Transverse colon (tissue), 4 donors: ENCODE results near the gene DSCAM. TPM values are rescaled to one million over a fixed set of nuclear protein-coding genes. Genes with fewer than 3 reads are reported as not detected.

Source experiments
- DNase-seq: peaks from one replicate; pipeline ENCODE4 v3.0.0-alpha.2; 2019
- H3K27ac ChIP-seq, 4 donors: fragments of 200-600 bp; sonication (generic); 2 replicates each; pipeline ENCODE4 v1.5.1; 2016 to 2018; ENCODE audit warnings: inconsistent platforms in 4 of 4
- H3K27me3 ChIP-seq: fragments of 200-600 bp; sonication (generic); 2 replicates; pipeline ENCODE4 v1.5.1; 2017; ENCODE audit warnings: inconsistent platforms
- H3K36me3 ChIP-seq, 4 donors: fragments of 200-600 bp; sonication (generic); 2 replicates each; pipeline ENCODE4 v1.5.1; 2017 to 2019; ENCODE audit warnings: inconsistent platforms in 4 of 4
- H3K4me1 ChIP-seq, 4 donors: fragments of 200-600 bp; sonication (generic); 2 replicates each; pipeline ENCODE4 v1.5.1; 2017 to 2020; ENCODE audit warnings: inconsistent platforms in 4 of 4
- H3K4me3 ChIP-seq, 4 donors: fragments of 200-600 bp; sonication (generic); 1 replicate in 1 of 4; 2 replicates in 3 of 4; pipeline versions ENCODE4 v1.5.1 to v1.6.1; 2017 to 2019; ENCODE audit warnings: inconsistent platforms in 4 of 4
- H3K9me3 ChIP-seq, 2 donors: fragments of 200-600 bp; sonication (generic); 2 replicates each; pipeline ENCODE4 v1.5.1; 2017 to 2019; ENCODE audit warnings: inconsistent platforms in 2 of 2
- CTCF ChIP-seq, 5 experiments: fragments of 200-600 bp in 3 of 5; fragments of 450-650 bp in 2 of 5; sonication (generic) in 3 of 5; IDR thresholded peaks; 1 replicate in 2 of 5; 2 replicates in 3 of 5; pipeline ENCODE4 v1.5.1; 2016 to 2017; ENCODE audit warnings: antibody characterized with exemption in 5 of 5, inconsistent platforms in 3 of 5, mild to moderate bottlenecking in 2 of 5, moderate library complexity in 1 of 5
- EP300 ChIP-seq: sonication (generic); formaldehyde crosslinking; IDR thresholded peaks from one replicate; pipeline ENCODE4 v1.6.1; 2017; ENCODE audit warnings: antibody characterized with exemption, low read depth
- POLR2A ChIP-seq: fragments of 450-650 bp; IDR thresholded peaks from one replicate; pipeline ENCODE4 v1.6.1; 2016; ENCODE audit warnings: antibody characterized with exemption, mild to moderate bottlenecking, moderate library complexity
- POLR2AphosphoS5 ChIP-seq, 3 donors: sonication (generic); formaldehyde crosslinking; IDR thresholded peaks; one replicate each; pipeline ENCODE4 v1.6.1; 2016; ENCODE audit warnings: antibody characterized with exemption in 3 of 3
- WGBS, 2 donors: methylation state at CpG; one replicate each; pipeline ENCODE4 v1.1.5; 2018; ENCODE audit warnings: low coverage in 1 of 2; 5-methylcytosine and 5-hydroxymethylcytosine counted together
- in situ Hi-C, 4 donors: fragments of 200-750 bp; cut with MboI; loops; one replicate each; pipeline versions ENCODE4 v1.15.0 to v1.15.1; 2017; ENCODE audit warnings: low sequenced_read_pairs in 3 of 4, low pct_ligation_motif_present in 1 of 4, low pct_unique_long_range_greater_than_20kb in 1 of 4
- intact Hi-C: fragments of 100-400 bp; cut with DNase I; formaldehyde crosslinking; loops from one replicate; pipeline ENCODE4 v1.15.1; 2023; ENCODE audit warnings: low total_unique reads
- total RNA-seq, 4 donors: library from RNA; depleted of rRNA; stranded (reverse); fragments of >200 nt; gene quantifications; one replicate each; pipeline ENCODE4 v1.1.0, GENCODE V29; 2016

DSCAM gene
- total RNA-seq, 4 donors from 2014 or later, result 0.16 TPM; not detected in 3

GRCh38 chr21:40349591-40349990, 497.4 kb downstream of the DSCAM start:
- WGBS, 2 donors, result 52 to 53% methylated on average over 2 of the region's 2 CpGs
- in situ Hi-C loops, result no loop called here
- Histone ChIP-seq H3K4me3 (no peak overlapping the region), H3K27me3 (peaks cover 3% of the 10 kb centered on the region), H3K36me3 (no peaks in the 10 kb centered on the region), H3K27ac (no peak overlapping the region), H3K9me3 (no peaks in the 10 kb centered on the region), H3K4me1 (no peaks in the 10 kb centered on the region)
- intact Hi-C loops, result loop anchor here (5.0 kb wide), 1 partner anchor 1293 kb away; no protein-coding TSS in a partner anchor
- DNase-seq, result no peak
- TF ChIP-seq POLR2AphosphoS5 (IDR thresholded peaks at IDR 0.05) (no peak), EP300 (no peak), CTCF (IDR thresholded peaks at IDR 0.05) (no peak), POLR2A (no peak)

GRCh38 chr21:40345711-40346321, 501.1 kb downstream of the DSCAM start:
- intact Hi-C loops, result loop anchor here (5.0 kb wide), 1 partner anchor 1296 kb away; no protein-coding TSS in a partner anchor

GRCh38 chr21:40340357-40340756, 506.6 kb downstream of the DSCAM start:
- no peak overlapping the region for H3K27ac ChIP-seq
- H3K36me3 ChIP-seq, result no peaks in the 10 kb centered on the region
- no peak for DNase-seq
- in situ Hi-C loops, result no loop called here
- no peak overlapping the region for H3K4me3 ChIP-seq
- TF ChIP-seq POLR2A, result no peak
- no peak for TF ChIP-seq CTCF (IDR thresholded peaks at IDR 0.05)
- TF ChIP-seq POLR2AphosphoS5 (IDR thresholded peaks at IDR 0.05), result no peak
- no peak for TF ChIP-seq EP300
- H3K27me3 ChIP-seq, result peaks cover 3% of the 10 kb centered on the region
- intact Hi-C loops, result no loop called here
- no peaks in the 10 kb centered on the region for H3K4me1 ChIP-seq
- no peaks in the 10 kb centered on the region for H3K9me3 ChIP-seq

More at GRCh38 chr21:40345711-40346321, 501.1 kb downstream of the DSCAM start:
- Histone ChIP-seq H3K27me3 (peaks cover 3% of the 10 kb centered on the region), H3K4me3 (no peak overlapping the region), H3K4me1 (no peaks in the 10 kb centered on the region), H3K27ac (no peak overlapping the region), H3K36me3 (no peaks in the 10 kb centered on the region), H3K9me3 (no peaks in the 10 kb centered on the region)
- DNase-seq, result no peak
- in situ Hi-C loops, result no loop called here
- 83 to 86% methylated on average over 9 of the region's 9 CpGs for WGBS, 2 donors
- TF ChIP-seq POLR2AphosphoS5 (IDR thresholded peaks at IDR 0.05) (no peak), POLR2A (no peak), EP300 (no peak), CTCF (IDR thresholded peaks at IDR 0.05) (no peak)

- Histone ChIP-seq H3K36me3 (no peaks in the 10 kb centered on the region), H3K27ac (no peak overlapping the region)
- WGBS, 2 donors, result 91 to 93% methylated on average over 18 of the region's 18 CpGs
These were observed 507.9 kb downstream of the DSCAM start for GRCh38 chr21:40339050-40339449.

More at GRCh38 chr21:40339050-40339449, 507.9 kb downstream of the DSCAM start:
- H3K4me3 ChIP-seq, result no peak overlapping the region
- H3K9me3 ChIP-seq, result no peaks in the 10 kb centered on the region
- intact Hi-C loops, result no loop called here
- H3K4me1 ChIP-seq, result no peaks in the 10 kb centered on the region
- DNase-seq, result no peak
- H3K27me3 ChIP-seq, result no peaks in the 10 kb centered on the region
- in situ Hi-C loops, result no loop called here
- TF ChIP-seq CTCF (IDR thresholded peaks at IDR 0.05) (no peak), POLR2AphosphoS5 (IDR thresholded peaks at IDR 0.05) (no peak), POLR2A (no peak), EP300 (no peak)
